Endodermal cell (in vitro differentiated cells): ENCODE measurements around the gene TNFRSF4. TPM values are rescaled to one million over a fixed set of nuclear protein-coding genes. Genes with fewer than 3 reads are reported as not detected.

Source experiments
- DNase-seq: peaks from one replicate; pipeline ENCODE4 v3.0.0-alpha.2; 2017
- H3K27ac ChIP-seq: 2 replicates; pipeline ENCODE4 v1.5.1; 2013; ENCODE audit warnings: mild to moderate bottlenecking, low read depth, low read length, moderate library complexity
- H3K27me3 ChIP-seq: 2 replicates; pipeline ENCODE4 v1.6.1; 2013; ENCODE audit warnings: mild to moderate bottlenecking, low read length, moderate library complexity; ENCODE audit not compliant: insufficient read depth, control insufficient read depth, poor library complexity, severe bottlenecking
- H3K36me3 ChIP-seq: 2 replicates; pipeline ENCODE4 v1.7.0; 2013; ENCODE audit warnings: mild to moderate bottlenecking, low read length, moderate library complexity; ENCODE audit not compliant: control insufficient read depth, insufficient read depth
- H3K4me1 ChIP-seq: one replicate; pipeline ENCODE4 v1.7.0; 2013; ENCODE audit warnings: low read length; ENCODE audit not compliant: control insufficient read depth, insufficient read depth
- H3K4me3 ChIP-seq: 2 replicates; pipeline ENCODE4 v1.5.1; 2013; ENCODE audit warnings: mild to moderate bottlenecking, low read length, moderate library complexity
- H3K9ac ChIP-seq: 2 replicates; pipeline ENCODE4 v1.6.1; 2013; ENCODE audit warnings: mild to moderate bottlenecking, low read length, moderate library complexity; ENCODE audit not compliant: poor library complexity, severe bottlenecking; ENCODE audit errors: extremely low read depth
- H3K9me3 ChIP-seq: 2 replicates; pipeline ENCODE4 v1.6.1; 2013; ENCODE audit warnings: mild to moderate bottlenecking, low read length, moderate library complexity; ENCODE audit not compliant: control insufficient read depth
- H3K27ac Mint-ChIP-seq: 2 replicates; pipeline ENCODE4 v1.8.0; 2020; ENCODE audit warnings: mixed read lengths
- H3K27me3 Mint-ChIP-seq: 2 replicates; pipeline ENCODE4 v1.8.0; 2021; ENCODE audit warnings: mild to moderate bottlenecking, mixed read lengths; ENCODE audit not compliant: insufficient read depth
- H3K36me3 Mint-ChIP-seq: 2 replicates; pipeline ENCODE4 v1.8.0; 2020; ENCODE audit warnings: low read depth, mixed read lengths
- H3K4me1 Mint-ChIP-seq: 2 replicates; pipeline ENCODE4 v1.8.0; 2020; ENCODE audit warnings: mixed read lengths
- H3K4me3 Mint-ChIP-seq: 2 replicates; pipeline ENCODE4 v1.8.0; 2020; ENCODE audit warnings: mild to moderate bottlenecking, moderate library complexity, mixed read lengths
- H3K9me3 Mint-ChIP-seq: 2 replicates; pipeline ENCODE4 v1.8.0; 2020; ENCODE audit warnings: mild to moderate bottlenecking, mixed read lengths
- CTCF ChIP-seq: fragments of 200-600 bp; sonication (generic); conservative IDR thresholded peaks from 2 replicates; pipeline ENCODE4 v1.5.0; 2021; ENCODE audit warnings: antibody characterized with exemption, mild to moderate bottlenecking
- whole genome bisulfite sequencing, 2 experiments: methylation state at CpG; one replicate each; pipeline versions ENCODE4 v1.1.5 to v1.1.7; 2013; ENCODE audit warnings: missing lambda C conversion rate in 2 of 2, mixed read lengths in 1 of 2; ENCODE audit not compliant: insufficient coverage in 1 of 2, insufficient read length in 1 of 2; 5-methylcytosine and 5-hydroxymethylcytosine counted together
- total RNA-seq, 2 donors: library from RNA; stranded (reverse); fragmentation: NEBNext Ultra II Directional in 1 of 2; extraction: Animal tissue kit (Norgen Biotek cat#: 25700) in 1 of 2; gene quantifications; 2 replicates in 1 of 2; 3 replicates in 1 of 2; pipeline ENCODE4 v1.2.1, GENCODE V29; 2021

Gene TNFRSF4
- total RNA-seq, 2 donors from 2014 or later, result 0.20 TPM; not detected in 1

- DNase-seq, result no peak
- Mint-ChIP-seq H3K36me3 (peaks cover 59% of the 10 kb centered on the region), H3K27ac (no peak overlapping the region)
Measured at GRCh38 chr1:1259119-1259488, 45.2 kb upstream of the TNFRSF4 start.

DNA sequence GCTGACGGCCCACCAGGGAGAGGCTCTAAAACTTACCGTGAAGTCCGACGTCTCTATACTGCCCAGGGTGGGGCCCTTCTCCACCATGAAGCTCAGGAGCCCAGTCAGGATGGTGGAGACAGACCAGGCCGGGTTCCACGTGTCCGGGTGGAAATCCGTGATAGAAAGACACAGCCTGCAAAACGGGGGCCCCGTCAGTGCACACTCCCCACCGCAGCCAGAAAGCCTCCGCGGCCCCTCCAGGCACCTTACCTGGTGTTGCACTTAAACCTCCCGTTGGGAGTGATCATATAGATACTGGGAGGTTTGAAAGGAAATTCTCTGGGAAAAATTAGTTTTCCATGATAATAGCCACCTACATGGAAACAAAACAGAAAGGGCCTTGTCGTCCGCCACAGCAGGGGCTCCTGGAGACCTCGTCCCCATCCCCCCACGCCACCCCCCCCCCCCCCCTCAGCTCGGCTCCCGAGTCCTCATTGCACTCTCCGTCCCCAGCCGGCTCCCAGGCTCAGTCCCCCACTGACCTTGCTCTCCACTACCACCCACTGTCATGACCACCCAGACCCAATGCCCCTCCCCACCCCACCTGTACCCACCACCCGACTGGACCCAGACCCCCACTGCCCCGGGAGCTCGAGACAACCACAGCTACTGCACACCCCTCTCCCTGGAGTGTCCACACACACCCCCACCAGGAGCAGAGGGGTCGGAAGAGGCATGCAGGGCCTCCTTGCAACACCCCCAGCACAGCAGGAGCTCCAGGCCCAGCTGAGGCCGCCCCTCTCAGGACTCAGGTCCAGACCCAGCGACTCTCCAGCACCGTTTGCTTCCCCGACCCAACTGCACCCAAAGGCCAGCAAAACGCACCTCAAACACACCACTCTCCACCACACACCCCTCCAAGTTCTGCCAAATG lies 43.3 kb upstream of the TNFRSF4 start:
- Mint-ChIP-seq H3K36me3 (peaks cover 65% of the 10 kb centered on the region), H3K27me3 (no peaks in the 10 kb centered on the region), H3K4me3 (peak overlapping the region; percentile 20), H3K9me3 (no peaks in the 10 kb centered on the region), H3K27ac (peak overlapping the region; percentile 90), H3K4me1 (peaks cover 8% of the 10 kb centered on the region)
- H3K4me1 ChIP-seq, result no peaks in the 10 kb centered on the region
- no peak overlapping the region for H3K9ac ChIP-seq
- DNase-seq, result no peak
- no peak overlapping the region for H3K27ac ChIP-seq
- no peaks in the 10 kb centered on the region for H3K27me3 ChIP-seq
- no peak for TF ChIP-seq CTCF
- H3K4me3 ChIP-seq, result no peak overlapping the region
- H3K9me3 ChIP-seq, result no peaks in the 10 kb centered on the region
- H3K36me3 ChIP-seq, result peaks cover 66% of the 10 kb centered on the region
- WGBS, 2 experiments, result 92 to 98% methylated on average over 12 to 27 of the region's 31 CpGs

More at GRCh38 chr1:1259119-1259488, 45.2 kb upstream of the TNFRSF4 start:
- no peak overlapping the region for H3K4me3 ChIP-seq
- H3K27ac ChIP-seq, result no peak overlapping the region
- no peaks in the 10 kb centered on the region for H3K9me3 ChIP-seq
- H3K4me1 ChIP-seq, result no peaks in the 10 kb centered on the region
- Mint-ChIP-seq H3K4me3 (no peak overlapping the region), H3K9me3 (no peaks in the 10 kb centered on the region), H3K4me1 (peaks cover 8% of the 10 kb centered on the region), H3K27me3 (no peaks in the 10 kb centered on the region)
- H3K36me3 ChIP-seq, result peaks cover 72% of the 10 kb centered on the region
- H3K27me3 ChIP-seq, result no peaks in the 10 kb centered on the region
- TF ChIP-seq CTCF, result no peak
- 96 to 100% methylated on average over 22 of the region's 22 CpGs for WGBS, 2 experiments
- H3K9ac ChIP-seq, result no peak overlapping the region

DNA sequence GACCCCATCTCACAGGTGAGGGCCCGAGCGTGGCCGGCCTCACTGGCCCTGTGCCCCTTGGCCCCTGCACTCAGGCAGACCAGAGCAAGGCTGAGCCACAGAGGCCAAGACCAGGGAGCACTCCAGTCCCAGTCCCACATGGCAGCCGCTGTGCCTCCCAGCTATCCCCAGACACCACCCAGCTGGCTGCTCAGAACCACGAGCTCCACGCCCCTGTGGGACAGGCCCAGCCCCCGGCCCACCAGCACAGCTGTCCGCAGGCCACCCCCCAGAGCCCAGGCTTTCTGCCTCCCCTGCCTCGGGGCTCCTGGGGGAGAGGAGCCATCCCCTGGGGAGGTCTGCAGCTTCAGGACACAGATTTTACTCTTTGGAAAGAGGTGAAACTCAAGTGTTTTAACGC lies 41.7 kb upstream of the TNFRSF4 start:
- H3K9me3 ChIP-seq, result no peaks in the 10 kb centered on the region
- Mint-ChIP-seq H3K27ac (peak overlapping the region; percentile 61), H3K4me3 (no peak overlapping the region), H3K36me3 (peaks cover 61% of the 10 kb centered on the region), H3K27me3 (no peaks in the 10 kb centered on the region), H3K9me3 (no peaks in the 10 kb centered on the region), H3K4me1 (peaks cover 8% of the 10 kb centered on the region)
- no peaks in the 10 kb centered on the region for H3K4me1 ChIP-seq
- H3K9ac ChIP-seq, result no peak overlapping the region
- no peak for DNase-seq
- H3K36me3 ChIP-seq, result peaks cover 56% of the 10 kb centered on the region
- WGBS, 2 experiments, result 91 to 96% methylated on average over 4 to 10 of the region's 10 CpGs
- TF ChIP-seq CTCF, result no peak
- H3K27ac ChIP-seq, result no peak overlapping the region
- H3K4me3 ChIP-seq, result no peak overlapping the region
- no peaks in the 10 kb centered on the region for H3K27me3 ChIP-seq
